Upper lobe of right lung (tissue), 1 donor: ENCODE measurements around the gene PILRB. TPM values are rescaled to one million over a fixed set of nuclear protein-coding genes. Genes with fewer than 3 reads are reported as not detected.
"Not testable (repeated sequence)": the region's sequence is repeated elsewhere in the genome, so short reads cannot be mapped to it uniquely, and the experiment has no call there.

Experiments
- ATAC-seq: fragments of 200-7000 bp; cut with Tn5 transposase; one replicate; pipeline ENCODE4 v1.9.1; 2020; ENCODE audit warnings: mild to moderate bottlenecking, moderate library complexity
- DNase-seq: peaks from one replicate; pipeline ENCODE4 v3.0.0-alpha.2; 2020
- H3K27ac ChIP-seq: fragments of 200-600 bp; one replicate; pipeline ENCODE4 v1.8.0; 2022
- H3K27me3 ChIP-seq: fragments of 200-600 bp; one replicate; pipeline ENCODE4 v1.8.0; 2022; ENCODE audit warnings: mild to moderate bottlenecking
- H3K36me3 ChIP-seq: fragments of 200-600 bp; one replicate; pipeline ENCODE4 v1.8.0; 2022
- H3K4me1 ChIP-seq: fragments of 200-600 bp; one replicate; pipeline ENCODE4 v1.8.0; 2022
- H3K4me3 ChIP-seq: fragments of 200-600 bp; one replicate; pipeline ENCODE4 v1.8.0; 2022; ENCODE audit warnings: mild to moderate bottlenecking
- H3K9me3 ChIP-seq: fragments of 200-600 bp; one replicate; pipeline ENCODE4 v1.8.0; 2022
- intact Hi-C: fragments of 100-400 bp; cut with DNase I; formaldehyde crosslinking; loops from one replicate; pipeline ENCODE4 v1.11.0; 2022
- total RNA-seq: library from RNA; stranded (reverse); fragmentation: NEBNext Ultra II Directional; extraction: Animal tissue kit (Norgen Biotek cat#: 25700); gene quantifications from one replicate; pipeline ENCODE4 v1.2.1, GENCODE V29; 2021
- TF ChIP-seq, protein P1 (sequence below): fragments of 200-600 bp; IDR thresholded peaks from one replicate; pipeline ENCODE4 v1.8.0; 2022; ENCODE audit warnings: antibody characterized with exemption
- donor health status: DM: no; HTN: yes; CAD: no; lungs with severe emphysema.

The PILRB gene
- total RNA-seq, 1 donor from 2014 or later = 38.1 TPM

GRCh38 chr7:100364480-100364879 is 6.6 kb downstream of the PILRB start:
- DNase-seq = no peak
- peaks cover 44% of the 10 kb centered on the region for H3K36me3 ChIP-seq
- H3K4me3 ChIP-seq = no peak overlapping the region
- H3K27ac ChIP-seq = no peak overlapping the region
- TF ChIP-seq, protein P1, sequence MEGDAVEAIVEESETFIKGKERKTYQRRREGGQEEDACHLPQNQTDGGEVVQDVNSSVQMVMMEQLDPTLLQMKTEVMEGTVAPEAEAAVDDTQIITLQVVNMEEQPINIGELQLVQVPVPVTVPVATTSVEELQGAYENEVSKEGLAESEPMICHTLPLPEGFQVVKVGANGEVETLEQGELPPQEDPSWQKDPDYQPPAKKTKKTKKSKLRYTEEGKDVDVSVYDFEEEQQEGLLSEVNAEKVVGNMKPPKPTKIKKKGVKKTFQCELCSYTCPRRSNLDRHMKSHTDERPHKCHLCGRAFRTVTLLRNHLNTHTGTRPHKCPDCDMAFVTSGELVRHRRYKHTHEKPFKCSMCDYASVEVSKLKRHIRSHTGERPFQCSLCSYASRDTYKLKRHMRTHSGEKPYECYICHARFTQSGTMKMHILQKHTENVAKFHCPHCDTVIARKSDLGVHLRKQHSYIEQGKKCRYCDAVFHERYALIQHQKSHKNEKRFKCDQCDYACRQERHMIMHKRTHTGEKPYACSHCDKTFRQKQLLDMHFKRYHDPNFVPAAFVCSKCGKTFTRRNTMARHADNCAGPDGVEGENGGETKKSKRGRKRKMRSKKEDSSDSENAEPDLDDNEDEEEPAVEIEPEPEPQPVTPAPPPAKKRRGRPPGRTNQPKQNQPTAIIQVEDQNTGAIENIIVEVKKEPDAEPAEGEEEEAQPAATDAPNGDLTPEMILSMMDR = no peak
- H3K9me3 ChIP-seq = no peaks in the 10 kb centered on the region
- ATAC-seq = no peak
- intact Hi-C loops = no loop called here
- H3K27me3 ChIP-seq = no peaks in the 10 kb centered on the region
- peaks cover 5% of the 10 kb centered on the region for H3K4me1 ChIP-seq

DNA sequence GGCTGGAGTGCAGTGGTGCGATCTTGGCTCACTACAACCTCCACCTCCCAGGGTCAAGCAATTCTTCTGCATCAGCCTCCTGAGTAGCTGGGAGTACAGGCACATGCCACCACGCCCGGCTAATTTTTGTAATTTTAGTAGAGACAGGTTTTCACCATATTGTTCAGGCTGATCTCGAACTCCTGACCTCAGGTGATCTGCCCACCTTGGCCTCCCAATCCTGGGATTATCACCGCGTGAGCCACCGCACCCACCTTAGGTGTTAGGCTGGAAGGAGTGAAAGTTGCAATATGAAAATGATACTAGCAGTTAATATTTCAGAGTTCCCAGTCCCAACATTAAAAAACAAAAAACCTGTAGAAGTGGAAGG is 8.1 kb downstream of the PILRB start:
- H3K4me3 ChIP-seq, H3K4me1 ChIP-seq, intact Hi-C loops, H3K27me3 ChIP-seq, H3K9me3 ChIP-seq, ATAC-seq: not testable (repeated sequence)
- DNase-seq = peak; percentile 39
- H3K27ac ChIP-seq = peak overlapping the region; percentile 55
- peaks cover 29% of the 10 kb centered on the region for H3K36me3 ChIP-seq

- peak overlapping the region; percentile 55 for H3K27ac ChIP-seq
- ATAC-seq = no peak
Observed at GRCh38 chr7:100366411-100367250, 8.7 kb downstream of the PILRB start.

GRCh38 chr7:100367251-100367620 is 9.3 kb downstream of the PILRB start:
- Histone ChIP-seq H3K4me3 (no peak overlapping the region), H3K27me3 (no peaks in the 10 kb centered on the region), H3K4me1 (peaks cover 8% of the 10 kb centered on the region), H3K36me3 (peaks cover 17% of the 10 kb centered on the region), H3K9me3 (no peaks in the 10 kb centered on the region), H3K27ac (no peak overlapping the region)
- TF ChIP-seq, protein P1 = no peak
- DNase-seq (peak; percentile 30), ATAC-seq (no peak)
- intact Hi-C loops = no loop called here

More at GRCh38 chr7:100366411-100367250, 8.7 kb downstream of the PILRB start:
- intact Hi-C loops = no loop called here
- H3K27me3 ChIP-seq = no peaks in the 10 kb centered on the region
- H3K4me1 ChIP-seq = peaks cover 8% of the 10 kb centered on the region
- H3K36me3 ChIP-seq = peaks cover 23% of the 10 kb centered on the region
- no peak overlapping the region for H3K4me3 ChIP-seq
- peak; percentile 62 for DNase-seq
- TF ChIP-seq, protein P1 = no peak
- H3K9me3 ChIP-seq = no peaks in the 10 kb centered on the region

DNA sequence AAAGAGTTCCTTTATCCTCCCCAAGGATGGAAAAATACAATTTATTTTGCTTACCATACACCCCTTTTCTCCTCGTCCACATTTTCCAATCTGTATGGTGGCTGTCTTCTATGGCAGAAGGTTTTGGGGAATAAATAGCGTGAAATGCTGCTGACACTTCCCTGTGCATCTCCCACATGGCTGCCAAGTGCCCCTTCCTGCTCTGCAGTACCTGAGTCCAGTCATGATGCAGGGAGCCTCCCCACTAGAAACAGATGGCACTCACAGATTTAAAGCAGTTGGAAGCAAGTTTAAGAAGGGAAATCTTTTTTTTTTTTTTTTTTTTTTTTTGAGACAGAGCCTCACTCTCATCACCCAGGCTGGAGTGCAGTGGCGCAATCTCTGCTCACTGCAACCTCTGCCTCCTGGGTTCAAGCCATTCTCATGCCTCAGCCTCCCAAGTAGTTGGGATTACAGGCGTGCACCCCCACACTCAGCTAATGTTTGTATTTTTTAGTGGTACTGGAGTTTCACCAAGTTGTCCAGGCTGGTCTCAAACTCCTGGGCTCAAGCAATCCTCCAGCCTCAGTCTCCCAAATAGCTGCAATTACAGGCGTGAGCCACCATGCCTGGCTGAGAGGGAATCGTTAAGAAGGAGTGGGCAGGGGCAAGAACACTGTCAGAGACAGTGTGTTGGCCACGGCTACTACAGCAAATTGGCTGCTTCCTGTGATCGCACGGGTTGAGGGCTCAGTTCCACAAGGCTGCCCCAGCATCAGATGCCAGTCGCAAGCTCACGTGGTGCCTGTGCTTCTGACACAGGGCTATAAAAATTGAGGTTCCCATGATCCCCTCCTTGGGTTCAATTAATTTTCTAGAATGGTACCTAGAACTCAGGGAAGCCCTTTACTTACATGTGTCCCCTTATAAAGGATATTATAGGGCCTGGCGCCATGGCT is 10.0 kb downstream of the PILRB start:
- no peak for ATAC-seq

More for the DNA sequence above, 10.0 kb downstream of the PILRB start:
- no peaks in the 10 kb centered on the region for H3K27me3 ChIP-seq
- peaks cover 10% of the 10 kb centered on the region for H3K36me3 ChIP-seq
- no peaks in the 10 kb centered on the region for H3K9me3 ChIP-seq
- no peak overlapping the region for H3K4me3 ChIP-seq
- H3K4me1 ChIP-seq = peaks cover 8% of the 10 kb centered on the region
- DNase-seq = peak; percentile 66
- intact Hi-C loops = no loop called here
- TF ChIP-seq, protein P1 = no peak
- H3K27ac ChIP-seq = peak overlapping the region; percentile 74
